IPS DF 19.7 (cell line): ENCODE results near the gene SEPHS2.

ENCODE experiments used
- DNase-seq: peaks from one replicate; pipeline ENCODE4 v3.0.0-alpha.2; 2013; ENCODE audit warnings: low read depth, low spot score

SEPHS2 gene

DNA sequence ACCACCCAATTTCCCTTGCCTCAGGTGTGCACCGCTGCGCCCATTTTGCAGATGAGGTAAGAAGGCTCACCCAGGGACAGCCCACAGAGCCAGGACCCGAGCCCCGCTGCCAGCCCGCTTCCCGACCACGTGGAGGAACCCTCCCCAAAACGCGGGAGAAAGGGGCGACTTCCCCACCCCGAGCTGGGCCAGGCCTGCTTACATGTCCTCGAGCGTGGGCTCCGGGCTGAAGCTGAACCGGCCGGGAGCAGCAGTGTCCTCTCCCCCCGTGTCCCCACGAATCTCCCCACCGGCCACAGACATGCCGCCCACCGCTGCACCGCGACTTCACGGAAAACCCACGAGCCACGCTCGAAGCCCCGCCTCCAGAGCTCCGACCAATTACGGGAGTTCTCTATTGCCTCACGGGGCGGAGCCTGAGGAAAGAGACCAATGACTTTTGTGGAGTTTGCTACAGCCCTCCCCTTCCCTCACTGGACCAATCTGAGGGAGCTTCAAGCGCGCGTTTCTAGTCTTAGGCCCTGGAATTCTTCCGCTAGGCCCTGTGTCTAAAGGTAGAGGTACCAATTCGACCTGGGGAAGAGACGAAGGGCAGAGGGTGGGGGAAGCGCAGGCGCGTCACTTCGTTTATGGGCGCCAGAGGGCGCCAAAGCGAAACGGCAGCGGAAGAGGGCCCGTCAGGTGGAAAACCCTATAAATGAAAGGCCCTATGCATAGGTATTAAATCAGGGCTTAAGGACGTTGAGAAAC, 15.8 kb downstream of the SEPHS2 start, which contains the start of gene DCTPP1:
Gene DCTPP1, minus strand, starts transcription at position 353 of the 750 bp plus-strand sequence. Its CDS starts 50 bp downstream, at position 303.
- peak; percentile 99 for DNase-seq

DNA sequence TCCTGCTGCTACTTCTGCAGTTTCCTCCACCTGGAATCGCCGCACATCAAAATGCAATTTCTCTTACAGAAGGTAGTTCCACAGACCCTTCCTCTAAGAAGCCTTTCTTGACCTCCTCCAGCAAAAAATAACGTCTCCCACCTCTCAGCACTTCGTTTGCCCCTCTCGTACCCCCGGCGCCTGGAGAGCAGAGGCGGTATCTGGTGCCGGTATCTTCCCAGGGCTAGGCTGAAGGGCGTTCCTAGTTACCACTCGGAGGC, 16.3 kb downstream of the SEPHS2 start:
- DNase-seq: no peak

DNA sequence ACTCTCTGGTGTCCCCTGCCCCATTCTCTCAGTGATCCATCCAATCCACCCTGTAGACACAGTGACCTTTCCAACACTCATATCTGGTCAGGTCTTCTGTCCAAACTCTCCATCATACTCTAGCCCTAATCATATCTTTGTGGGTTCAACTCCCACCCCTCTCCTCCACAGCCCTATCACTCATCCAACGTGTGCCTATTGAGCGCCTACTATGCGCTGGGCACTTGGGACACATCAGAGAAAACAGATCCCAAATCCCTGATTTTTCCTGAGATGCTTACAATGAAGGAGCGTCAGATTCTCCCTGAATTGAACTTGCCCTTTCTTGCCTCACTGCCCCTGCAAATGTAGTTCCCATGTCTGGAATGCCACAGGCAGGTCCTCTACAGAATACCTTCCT, 17.6 kb downstream of the SEPHS2 start:
- no peak for DNase-seq

DNA sequence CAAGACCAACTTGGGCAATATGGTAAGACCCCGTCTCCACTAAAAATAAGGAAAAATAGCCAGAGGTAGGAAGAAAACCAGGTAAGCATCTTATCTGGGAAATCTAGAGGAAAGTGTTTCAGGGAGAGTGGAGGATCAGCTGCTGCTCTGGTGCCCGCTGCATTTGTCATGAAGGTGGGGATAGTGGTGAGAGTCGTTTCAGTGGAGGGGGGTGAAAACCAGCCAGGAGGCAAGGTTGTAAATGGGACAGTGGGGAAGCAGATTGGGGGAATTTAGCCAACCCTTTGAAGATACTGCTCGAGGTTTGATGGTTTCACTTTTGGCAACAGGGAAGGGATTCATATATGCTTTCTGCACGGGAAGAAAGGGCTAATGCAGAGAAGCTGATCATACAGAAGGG, 24.7 kb downstream of the SEPHS2 start:
- DNase-seq: no peak

DNA sequence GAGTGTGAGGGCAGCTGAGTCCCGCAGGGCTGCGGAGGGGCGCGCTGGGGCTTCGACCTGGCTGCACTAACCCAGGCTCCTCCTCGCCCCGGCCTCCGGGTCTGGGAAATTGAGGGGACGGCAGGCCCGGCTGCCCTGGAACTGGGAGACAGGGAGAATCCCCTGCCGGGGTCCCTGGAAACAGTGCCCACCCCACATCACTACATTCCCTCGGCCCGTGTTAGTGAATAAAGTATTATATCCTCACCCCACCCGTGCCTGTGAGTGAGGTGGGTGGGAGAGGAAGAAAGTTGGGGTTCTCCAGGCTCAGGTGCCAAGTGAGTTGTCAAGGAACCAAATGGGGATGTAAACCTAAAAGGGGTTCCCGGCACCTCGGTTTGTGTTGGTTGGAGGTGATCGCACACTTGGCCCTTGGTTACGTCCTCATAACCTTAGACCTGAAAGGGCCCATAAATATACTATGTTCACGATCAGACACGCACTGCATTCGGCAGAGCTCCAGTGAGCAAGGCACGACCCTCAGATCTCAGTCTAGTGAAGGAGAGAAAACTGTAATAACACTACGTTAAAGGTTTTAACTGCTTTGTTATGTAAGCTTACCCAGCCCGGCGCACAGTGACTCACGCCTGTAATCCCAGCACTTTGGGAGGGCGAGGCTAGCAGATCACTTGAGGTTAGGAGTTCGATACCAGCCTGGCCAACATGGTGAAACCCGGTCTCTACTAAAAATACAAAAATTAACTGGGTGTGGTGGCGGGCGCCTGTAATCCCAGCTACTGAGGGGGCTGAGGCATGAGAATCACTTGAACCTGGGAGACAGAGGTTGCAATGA, 27.1 kb downstream of the SEPHS2 start:
- DNase-seq: no peak

DNA sequence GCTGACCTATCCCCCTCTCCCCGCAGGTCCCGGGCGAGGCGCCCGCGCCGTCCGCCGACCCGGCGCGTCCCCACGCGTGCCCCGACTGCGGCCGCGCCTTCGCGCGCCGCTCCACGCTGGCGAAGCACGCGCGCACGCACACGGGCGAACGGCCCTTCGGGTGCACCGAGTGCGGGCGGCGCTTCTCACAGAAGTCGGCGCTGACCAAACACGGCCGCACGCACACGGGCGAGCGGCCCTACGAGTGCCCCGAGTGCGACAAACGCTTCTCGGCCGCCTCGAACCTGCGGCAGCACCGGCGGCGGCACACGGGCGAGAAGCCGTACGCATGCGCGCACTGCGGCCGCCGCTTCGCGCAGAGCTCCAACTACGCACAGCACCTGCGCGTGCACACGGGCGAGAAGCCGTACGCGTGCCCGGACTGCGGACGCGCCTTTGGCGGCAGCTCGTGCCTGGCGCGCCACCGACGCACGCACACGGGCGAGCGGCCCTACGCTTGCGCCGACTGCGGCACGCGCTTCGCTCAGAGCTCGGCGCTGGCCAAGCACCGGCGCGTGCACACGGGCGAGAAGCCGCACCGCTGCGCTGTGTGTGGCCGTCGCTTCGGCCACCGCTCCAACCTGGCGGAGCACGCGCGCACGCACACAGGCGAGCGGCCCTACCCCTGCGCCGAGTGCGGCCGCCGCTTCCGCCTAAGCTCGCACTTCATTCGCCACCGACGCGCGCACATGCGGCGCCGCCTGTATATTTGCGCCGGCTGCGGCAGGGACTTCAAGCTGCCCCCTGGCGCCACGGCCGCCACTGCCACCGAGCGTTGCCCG, 27.9 kb downstream of the SEPHS2 start:
- peak; percentile 90 for DNase-seq

DNA sequence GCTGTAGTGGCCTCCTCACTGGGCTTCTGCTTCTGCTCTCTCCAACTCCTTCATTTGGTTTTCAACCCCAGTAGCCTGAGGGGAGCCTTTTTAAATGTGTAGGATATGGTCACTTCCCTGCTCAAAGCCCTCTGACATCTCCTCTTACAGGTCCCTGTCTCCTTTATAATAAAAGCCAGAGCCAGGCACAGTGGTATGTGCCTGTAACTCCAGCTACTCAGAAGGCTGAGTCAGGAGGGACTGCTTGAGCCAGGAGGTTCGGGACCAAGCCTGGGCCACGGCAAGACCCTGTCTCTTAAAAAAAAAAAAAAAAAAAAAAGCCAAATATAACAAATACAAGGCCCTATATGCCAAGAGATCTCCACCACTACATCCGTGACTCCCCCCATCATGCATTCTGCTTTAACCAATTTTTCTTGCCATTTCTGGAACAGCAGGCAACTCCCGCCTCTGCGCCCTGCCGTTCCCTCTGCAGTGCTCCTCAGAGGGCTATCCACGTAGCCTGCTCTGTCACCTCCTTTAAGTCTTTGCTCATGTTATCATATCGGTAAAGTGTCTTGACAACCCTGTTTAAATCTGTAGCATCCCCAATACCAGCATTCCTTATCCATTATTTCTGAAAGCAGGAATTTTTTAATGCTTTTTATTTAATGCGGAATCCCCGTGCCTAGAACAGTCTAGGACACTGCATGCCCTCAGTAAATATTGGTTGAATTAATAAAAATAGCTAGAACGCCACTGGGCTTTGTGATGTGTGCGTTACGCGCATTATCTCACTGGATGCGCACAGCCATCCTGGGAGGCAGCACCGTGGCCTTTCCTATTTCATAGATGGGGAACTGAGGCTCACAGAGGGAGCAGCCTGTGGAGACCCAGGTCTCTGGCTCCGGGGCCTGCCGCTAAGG, 28.8 kb downstream of the SEPHS2 start:
- no peak for DNase-seq

DNA sequence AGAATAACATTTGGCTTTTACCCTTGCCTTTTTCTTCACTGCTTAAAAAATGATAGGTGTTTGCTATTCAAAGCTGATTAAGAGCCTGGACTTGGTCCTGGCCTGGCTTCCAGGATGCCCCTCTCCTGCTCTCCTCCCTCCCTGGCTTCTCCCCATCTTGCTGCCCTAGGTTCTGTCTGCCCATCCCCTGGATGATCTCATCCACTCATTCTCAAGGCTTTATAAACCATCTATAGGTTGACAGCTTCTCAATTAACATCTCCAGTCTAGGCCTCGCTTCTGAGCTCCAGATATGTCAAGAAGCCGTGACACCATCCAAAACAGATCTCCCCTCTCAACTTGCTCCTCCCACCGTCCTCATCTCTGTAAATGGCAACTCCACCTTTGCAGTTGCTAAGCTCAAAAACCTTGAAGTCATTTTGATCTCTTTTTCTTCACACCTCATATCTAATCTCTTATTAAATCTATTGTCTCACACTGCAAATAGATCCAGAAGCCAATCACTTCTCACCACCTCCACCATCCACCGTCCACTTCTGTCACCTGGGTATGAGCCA, 29.5 kb downstream of the SEPHS2 start:
- no peak for DNase-seq

DNA sequence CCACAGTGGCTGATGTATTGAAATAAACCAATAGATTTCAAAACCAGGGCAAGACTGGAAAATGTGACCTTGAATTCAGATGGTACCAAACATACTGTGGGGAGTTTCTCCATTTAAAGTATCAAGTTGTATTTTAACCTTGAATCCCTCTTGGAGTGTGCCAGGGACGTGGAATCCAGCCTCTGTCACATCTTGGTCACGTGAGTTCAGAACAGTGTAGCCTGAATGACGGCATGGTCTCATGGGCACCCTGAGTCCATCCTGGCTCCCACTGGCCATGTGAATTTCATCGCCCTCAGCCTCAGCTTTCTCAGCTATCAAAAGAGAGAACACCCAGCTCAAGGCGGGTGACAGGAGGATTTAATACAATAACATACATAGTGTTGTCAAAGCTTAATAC, 31.5 kb downstream of the SEPHS2 start:
- DNase-seq: no peak

DNA sequence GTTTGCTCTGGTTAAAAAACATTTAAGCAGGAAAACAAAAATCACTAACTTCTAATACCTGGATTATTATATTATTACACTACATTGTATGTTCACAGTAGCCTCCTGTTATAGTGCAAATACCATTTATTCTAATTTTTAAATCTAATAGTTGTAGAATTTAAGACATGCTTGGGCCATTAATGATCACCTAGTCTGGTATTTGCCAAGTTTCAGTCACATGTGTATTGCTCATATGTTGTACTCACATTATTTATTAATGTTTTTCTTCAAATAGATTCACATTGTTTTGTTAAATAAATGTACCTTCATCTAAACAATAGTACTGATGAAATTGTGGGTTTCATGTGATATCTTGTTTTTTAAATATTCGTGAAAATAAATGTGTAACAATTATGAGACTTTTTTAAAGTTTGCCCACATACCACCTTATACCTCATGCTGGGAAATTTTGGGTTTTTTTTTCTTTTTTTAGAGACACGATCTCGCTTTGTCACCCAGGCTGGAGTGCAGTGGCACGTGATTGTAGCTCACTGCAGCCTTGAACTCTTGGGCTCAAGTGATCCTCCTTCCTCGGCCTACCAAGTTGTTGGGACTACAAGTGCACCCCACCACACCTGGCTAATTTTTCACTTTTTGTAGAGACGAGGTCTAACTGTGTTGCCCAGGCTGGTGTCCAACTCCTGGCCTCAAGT, 32.4 kb downstream of the SEPHS2 start:
- no peak for DNase-seq

DNA sequence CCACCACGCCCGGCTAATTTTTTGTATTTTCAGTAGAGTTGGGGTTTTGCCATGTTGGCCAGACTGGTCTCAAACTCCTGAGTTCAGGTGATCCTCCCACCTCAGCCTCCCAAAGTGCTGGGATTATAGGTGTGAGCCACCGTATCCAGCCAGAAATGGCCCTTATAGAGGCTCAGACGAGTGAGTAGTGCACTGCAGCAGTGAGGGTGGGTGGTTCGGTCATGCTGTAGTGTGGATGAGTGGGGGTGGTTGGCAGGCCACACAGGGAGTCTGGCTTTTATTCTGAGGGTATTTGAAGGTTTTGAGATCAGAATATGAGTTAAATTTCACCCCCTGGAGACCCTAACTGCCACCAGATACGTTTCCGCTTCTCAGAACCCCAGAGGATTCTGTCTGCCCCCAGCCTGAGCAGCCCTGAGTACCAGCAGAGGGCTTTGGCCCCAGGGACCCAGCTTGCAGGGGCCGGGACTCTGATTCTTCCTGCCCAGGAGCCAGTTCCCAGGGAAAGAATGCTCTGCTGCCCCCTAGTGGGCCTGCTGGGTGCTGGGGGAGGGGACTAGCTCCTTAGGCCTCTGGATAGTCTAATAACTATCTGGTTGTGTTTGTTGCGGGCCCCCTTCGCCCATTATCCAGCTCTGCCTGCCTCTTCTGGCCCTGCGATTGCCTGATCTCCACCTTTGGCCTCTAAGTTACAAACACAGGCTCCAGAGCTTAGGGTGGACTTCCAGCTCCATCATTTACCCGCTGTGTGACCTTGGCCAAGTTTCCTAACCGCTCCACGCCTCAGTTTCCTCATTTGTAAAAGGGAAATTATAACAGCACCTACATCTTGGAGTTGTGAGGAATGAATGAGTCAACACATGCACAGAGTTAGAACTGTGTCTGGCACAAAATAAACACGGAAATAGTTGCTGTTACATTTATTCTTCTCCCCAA, 36.3 kb downstream of the SEPHS2 start:
- no peak for DNase-seq

DNA sequence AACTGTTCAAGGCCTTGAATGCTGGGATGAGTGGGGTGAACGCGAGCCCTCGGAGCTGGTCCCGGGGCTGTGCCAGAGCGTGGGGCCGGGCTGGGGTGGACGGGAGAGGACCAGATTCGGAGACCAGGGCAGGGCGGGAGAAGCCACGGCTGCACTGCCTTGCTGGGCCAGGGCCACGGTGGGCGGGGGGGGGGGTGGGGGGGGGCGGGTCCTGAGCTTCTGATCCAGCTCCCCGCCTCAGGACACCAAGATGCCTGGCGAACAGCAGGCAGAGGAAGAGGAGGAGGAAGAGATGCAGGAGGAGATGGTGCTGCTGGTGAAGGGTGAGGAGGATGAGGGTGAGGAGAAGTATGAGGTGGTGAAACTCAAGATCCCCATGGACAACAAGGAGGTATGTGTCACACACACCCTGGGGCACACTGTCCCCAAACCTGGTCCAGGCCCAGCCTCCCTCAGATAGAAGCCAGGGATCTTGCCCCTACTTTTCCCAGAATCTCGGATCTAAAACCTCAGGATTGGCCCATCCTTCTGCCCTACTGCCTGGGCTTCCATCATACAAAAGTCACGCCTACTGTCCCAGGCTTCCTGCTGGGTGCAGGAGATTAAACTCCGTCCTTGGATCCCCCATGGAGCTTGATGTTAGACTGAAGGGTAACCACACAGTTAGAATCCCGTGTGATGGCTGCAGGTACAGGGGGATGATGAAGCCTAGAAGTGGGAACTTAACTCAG, 37.7 kb downstream of the SEPHS2 start:
- DNase-seq: no peak

DNA sequence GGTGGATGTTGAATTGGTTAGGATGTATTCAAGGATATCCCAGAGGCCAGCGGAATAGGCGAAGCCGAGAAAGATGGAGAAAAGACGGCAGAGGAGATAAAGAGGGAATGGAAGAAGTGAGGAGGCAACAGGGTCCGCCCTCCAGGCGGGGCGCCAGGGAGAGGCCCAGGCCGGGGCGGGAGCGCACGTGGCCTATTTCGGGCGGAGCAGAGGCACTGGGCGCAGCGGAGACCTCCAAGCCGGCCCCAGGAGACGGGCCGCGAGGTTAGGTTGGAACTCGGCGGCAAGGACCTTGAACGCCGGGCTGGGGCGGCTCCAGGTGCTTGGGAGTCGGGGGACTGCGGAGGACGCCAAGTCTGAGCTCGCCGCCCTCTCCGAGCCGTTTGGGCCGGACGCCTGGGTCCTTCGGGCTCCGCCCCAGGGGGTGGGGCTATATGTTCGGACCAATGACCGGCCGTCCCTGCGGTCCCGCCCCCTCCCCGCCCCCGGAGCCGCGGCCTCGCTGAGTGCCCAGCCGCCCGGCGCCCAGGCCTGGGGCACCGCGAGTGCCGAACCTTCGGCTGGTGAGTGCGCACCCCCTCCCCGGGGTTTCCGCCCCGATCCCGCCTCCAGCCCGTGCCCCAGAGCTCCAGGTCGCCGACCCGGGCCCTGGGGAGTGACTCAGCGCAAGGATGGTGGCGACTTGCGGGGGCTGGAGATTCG, 38.4 kb downstream of the SEPHS2 start, which contains the start of gene ZNF771:
Gene ZNF771, plus strand, starts transcription at position 505 of the 702 bp plus-strand sequence. CDS start 448 bp downstream, outside the sequence.
- DNase-seq: no peak

DNA sequence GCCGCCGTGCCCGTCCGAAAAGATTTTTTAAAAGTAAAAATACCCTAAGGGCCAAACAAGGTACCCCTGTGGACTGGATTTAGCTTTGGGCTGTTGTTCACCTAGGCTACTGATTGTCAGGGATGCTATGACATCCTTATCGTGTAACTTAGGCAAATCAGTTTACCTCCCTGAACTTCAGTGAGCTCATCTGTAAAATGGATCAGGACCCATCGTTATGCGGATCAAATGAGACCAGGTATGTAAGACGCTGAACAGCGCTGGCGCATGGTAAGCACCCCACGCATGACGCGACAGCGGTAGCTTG, 38.9 kb downstream of the SEPHS2 start:
- no peak for DNase-seq

DNA sequence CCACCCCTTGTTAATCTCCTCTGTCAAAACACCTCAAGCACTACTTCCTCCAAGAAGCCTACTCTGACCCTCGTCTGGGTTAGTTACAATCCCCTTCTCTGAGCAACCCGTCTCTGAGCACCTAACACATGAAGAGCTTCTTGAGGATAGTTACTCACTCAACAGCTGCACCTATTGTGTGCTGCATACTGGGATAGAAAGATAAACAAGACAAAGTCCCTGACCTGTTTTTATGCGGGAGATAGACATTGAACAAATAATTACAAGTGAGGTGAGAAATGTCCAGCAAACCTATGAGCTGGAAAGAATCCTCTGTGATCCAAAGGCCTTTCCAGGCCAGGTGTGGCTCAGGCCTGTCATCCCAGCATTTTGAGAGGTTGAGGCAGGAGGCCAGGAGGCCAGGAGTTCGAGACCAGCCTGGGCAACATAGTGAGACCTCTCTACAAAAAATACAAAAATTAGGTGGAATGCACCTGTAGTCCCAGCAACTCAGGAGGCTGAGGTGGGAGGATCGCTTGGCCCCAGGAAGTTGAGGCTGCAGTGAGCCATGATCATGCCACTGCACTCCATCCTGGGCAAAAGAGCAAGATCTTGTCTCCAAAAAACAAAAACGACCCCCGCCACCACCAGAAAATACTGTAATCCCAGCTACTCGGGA, 43.8 kb downstream of the SEPHS2 start:
- no peak for DNase-seq

DNA sequence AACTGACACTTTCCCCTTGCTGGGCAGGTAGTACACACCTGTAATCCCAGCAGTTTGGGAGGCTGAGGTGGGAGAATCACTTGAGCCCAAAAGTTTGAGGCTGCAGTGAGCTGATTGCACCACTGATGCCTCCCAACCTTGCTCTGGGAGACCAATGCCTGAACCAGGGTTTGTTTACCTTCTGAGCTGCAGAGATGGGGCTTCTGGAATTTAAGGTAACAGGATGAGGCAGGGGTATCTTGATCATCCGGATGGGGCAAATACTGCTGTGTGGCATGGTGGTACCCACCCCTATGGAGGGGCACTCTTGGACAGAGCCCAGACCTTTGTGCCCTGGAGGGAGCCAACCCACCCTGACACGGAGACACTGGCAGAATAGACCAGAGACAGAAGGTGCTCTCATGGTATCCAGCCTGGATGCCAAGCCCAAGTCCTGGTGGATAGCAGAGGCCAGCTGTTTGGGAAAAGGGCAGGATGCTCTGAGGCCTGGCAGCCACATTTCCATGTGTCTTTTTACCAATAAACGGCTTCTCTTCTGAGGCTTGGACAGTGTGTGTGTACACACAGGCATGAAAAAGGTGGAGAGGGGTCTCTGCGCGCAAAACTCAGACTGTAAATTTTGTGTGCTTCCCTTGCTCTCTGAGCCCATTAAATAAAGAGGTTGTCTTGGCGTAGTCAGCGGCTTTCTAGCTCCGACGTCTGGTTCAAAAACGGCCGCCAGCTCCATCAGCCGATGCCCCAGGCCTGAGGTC, 46.1 kb downstream of the SEPHS2 start:
- DNase-seq: no peak
